ENCODE data around the gene CMC4.
A peak's percentile ranks its signal among the peaks of the same experiment; 100 is the strongest.

CMC4 gene

GRCh38 chrX:155070975-155071693 lies at the start of gene CMC4, which contains the start of the genes BRCC3 and MTCP1:
TSS of gene CMC4 (minus strand) at chrX:155071136. CDS start at chrX:155064023, 7,113 bp downstream.
TSS of gene BRCC3 (plus strand) at chrX:155071508. CDS start at chrX:155071528, 20 bp downstream.
TSS of gene MTCP1 (minus strand) at chrX:155071136. CDS start at chrX:155066010, 5,126 bp downstream.
- DNase-seq: peak in 54 of 56 donors; percentile 6 to 84 (median 65)

GRCh38 chrX:155115174-155115819 lies 44.4 kb upstream of the CMC4 start:
- DNase-seq: no peak

GRCh38 chrX:155113097-155113496 lies 42.2 kb upstream of the CMC4 start:
- no peak for DNase-seq

GRCh38 chrX:155112171-155112570 lies 41.2 kb upstream of the CMC4 start:
- no peak for DNase-seq

- DNase-seq: no peak
Observed at GRCh38 chrX:155108427-155108826, 37.5 kb upstream of the CMC4 start.

GRCh38 chrX:155105919-155106318 lies 35.0 kb upstream of the CMC4 start:
- DNase-seq: no peak

- DNase-seq: peak in 1 of 56 donors; percentile 0
Observed at GRCh38 chrX:155094468-155095061, 23.6 kb upstream of the CMC4 start.

- no peak for DNase-seq
Observed at GRCh38 chrX:155086961-155087735, 16.2 kb upstream of the CMC4 start.

GRCh38 chrX:155086202-155086840 lies 15.4 kb upstream of the CMC4 start:
- DNase-seq: peak in 2 of 56 donors; percentile 2 to 11

- DNase-seq: peak in 3 of 56 donors; percentile 33 to 48 (median 42)
Observed at GRCh38 chrX:155071694-155072280, 851 bp upstream of the CMC4 start.

GRCh38 chrX:155070663-155070974 lies 317 bp downstream of the CMC4 start:
- peak in 4 of 56 donors; percentile 14 to 31 (median 19) for DNase-seq

- DNase-seq: no peak
Observed at GRCh38 chrX:155070038-155070437, 898 bp downstream of the CMC4 start.

- DNase-seq: no peak
Observed at GRCh38 chrX:155069414-155069813, 1.5 kb downstream of the CMC4 start.

GRCh38 chrX:155068165-155068564 lies 2.8 kb downstream of the CMC4 start:
- DNase-seq: no peak

- no peak for DNase-seq
Observed at GRCh38 chrX:155065035-155065734, 5.8 kb downstream of the CMC4 start.

GRCh38 chrX:155061760-155062159 lies 9.2 kb downstream of the CMC4 start:
- DNase-seq: no peak

- peak in 47 of 56 donors; percentile 1 to 70 (median 21) for DNase-seq
Observed at GRCh38 chrX:155056877-155057792, 13.8 kb downstream of the CMC4 start.

- no peak for DNase-seq
Observed at GRCh38 chrX:155056471-155056870, 14.5 kb downstream of the CMC4 start.

GRCh38 chrX:155055494-155055893 lies 15.4 kb downstream of the CMC4 start:
- no peak for DNase-seq

Data from nucleus accumbens (tissue), 56 donors.